ENCODE measurements around the gene DIPK1A.

Gene DIPK1A

GRCh38 chr1:92949937-92950817 lies 11.1 kb downstream of the DIPK1A start:
- DNase-seq: no peak

- DNase-seq: no peak
These were observed 13.2 kb downstream of the DIPK1A start for GRCh38 chr1:92948071-92948470.

GRCh38 chr1:92945748-92946270 lies 15.5 kb downstream of the DIPK1A start:
- peak; percentile 32 for DNase-seq

- no peak for DNase-seq
These were observed 16.1 kb downstream of the DIPK1A start for GRCh38 chr1:92944901-92945747.

GRCh38 chr1:92943502-92943847 lies 17.8 kb downstream of the DIPK1A start:
- DNase-seq: peak; percentile 29

- DNase-seq: no peak
These were observed 20.7 kb downstream of the DIPK1A start for GRCh38 chr1:92940541-92940940.

GRCh38 chr1:92937731-92938130 lies 23.5 kb downstream of the DIPK1A start:
- DNase-seq: no peak

- DNase-seq: no peak
These were observed 24.4 kb downstream of the DIPK1A start for GRCh38 chr1:92936865-92937264.

- peak; percentile 59 for DNase-seq
These were observed 26.6 kb downstream of the DIPK1A start for GRCh38 chr1:92934395-92935378.

- DNase-seq: no peak
These were observed 27.8 kb downstream of the DIPK1A start for GRCh38 chr1:92933459-92933858.

- no peak for DNase-seq
These were observed 29.6 kb downstream of the DIPK1A start for GRCh38 chr1:92931691-92932090.

- no peak for DNase-seq
These were observed 31.8 kb downstream of the DIPK1A start for GRCh38 chr1:92929461-92929860.

- DNase-seq: no peak
These were observed 33.4 kb downstream of the DIPK1A start for GRCh38 chr1:92927870-92928269.

GRCh38 chr1:92926873-92927272 lies 34.4 kb downstream of the DIPK1A start:
- no peak for DNase-seq

GRCh38 chr1:92924501-92924900 lies 36.8 kb downstream of the DIPK1A start:
- DNase-seq: no peak

- DNase-seq: no peak
These were observed 37.6 kb downstream of the DIPK1A start for GRCh38 chr1:92923664-92924063.

- no peak for DNase-seq
These were observed 38.8 kb downstream of the DIPK1A start for GRCh38 chr1:92922356-92923035.

GRCh38 chr1:92921031-92922023 lies 39.9 kb downstream of the DIPK1A start:
- no peak for DNase-seq

GRCh38 chr1:92916899-92917298 lies 44.4 kb downstream of the DIPK1A start:
- no peak for DNase-seq

GRCh38 chr1:92915547-92915946 lies 45.7 kb downstream of the DIPK1A start:
- DNase-seq: no peak
